HCT116 (cell line): ENCODE measurements around the gene OPCML. TPM values are rescaled to one million over a fixed set of nuclear protein-coding genes. Genes with fewer than 3 reads are reported as not detected.

Experiments
- ATAC-seq: fragments of 200-7000 bp; cut with Tn5 transposase; 2 replicates; pipeline ENCODE4 v1.9.1; 2020; ENCODE audit warnings: mild to moderate bottlenecking, moderate library complexity
- BruUV-seq: library from RNA; stranded (reverse); fragments of 400-500 nt; replicated peaks from 2 replicates; lab custom pipeline; 2021; lab: Mats Ljungman, UMichigan
- CTCF ChIA-PET: fragments of 300-600 bp; sonication (Branson Sonifier 250); formaldehyde crosslinking; loops from one replicate; lab custom pipeline; 2021; ENCODE audit warnings: antibody characterized with exemption; lab: Charles Lee
- POLR2A ChIA-PET: fragments of 300-600, 350-600 bp; sonication (Branson Sonifier 250); formaldehyde crosslinking; loops from one replicate; lab custom pipeline; 2021; ENCODE audit warnings: antibody characterized with exemption; lab: Charles Lee
- RAD21 ChIA-PET, 2 experiments: fragments of 300-600 bp; sonication (Branson Sonifier 250); formaldehyde crosslinking; loops; one replicate each; lab custom pipeline; 2023; ENCODE audit warnings: low total read pairs in 2 of 2; ENCODE audit not compliant: uncharacterized antibody in 2 of 2, unreplicated experiment in 2 of 2, low non-redundant PET in 1 of 2; lab: Charles Lee
- DNase-seq: peaks from one replicate; pipeline ENCODE4 v3.0.0-alpha.2; 2010; ENCODE audit warnings: low read depth, low spot score
- H2AFZ ChIP-seq: fragments of 200-600 bp; shearing (Covaris generic), sonication (generic); 2 replicates; pipeline ENCODE4 v1.6.1; 2017; ENCODE audit warnings: low read depth, mixed run types, mixed read lengths, antibody characterized with exemption, low read length; ENCODE audit not compliant: poor library complexity, severe bottlenecking
- H3K27ac ChIP-seq: 2 replicates; pipeline ENCODE4 v1.5.1; 2012; ENCODE audit warnings: low read depth, low read length
- H3K27me3 ChIP-seq: fragments of 200-600 bp; sonication (generic); 2 replicates; pipeline ENCODE4 v1.6.1; 2016; ENCODE audit warnings: mixed run types, low read length, mixed read lengths; ENCODE audit not compliant: insufficient read depth
- H3K36me3 ChIP-seq, 2 experiments: fragments of 200-500 bp in 1 of 2; fragments of 200-600 bp in 1 of 2; sonication (Bioruptor generic) in 1 of 2; sonication (generic) in 1 of 2; 2 replicates each; pipeline versions ENCODE4 v1.5.1 to v1.6.1; 2014 to 2016; ENCODE audit warnings: low read length in 2 of 2, inconsistent platforms in 1 of 2, mixed read lengths in 1 of 2, mixed run types in 1 of 2; ENCODE audit not compliant: insufficient read depth in 2 of 2, control insufficient read depth in 1 of 2
- H3K4me1 ChIP-seq, 2 experiments: fragments of 200-600 bp in 1 of 2; sonication (generic) in 1 of 2; 2 replicates each; pipeline versions ENCODE4 v1.5.1 to v1.6.1; 2012 to 2017; ENCODE audit warnings: low read length in 2 of 2, inconsistent platforms in 1 of 2, mild to moderate bottlenecking in 1 of 2, mixed read lengths in 1 of 2, mixed run types in 1 of 2, moderate library complexity in 1 of 2; ENCODE audit not compliant: insufficient read depth in 2 of 2, control insufficient read depth in 1 of 2
- H3K4me2 ChIP-seq: fragments of 200-600 bp; sonication (generic); 2 replicates; pipeline ENCODE4 v1.6.1; 2017; ENCODE audit warnings: mixed run types, low read length, mixed read lengths
- H3K4me3 ChIP-seq, 2 experiments: fragments of 200-600 bp in 1 of 2; sonication (generic) in 1 of 2; replicated peaks in 1 of 2; 2 replicates each; pipeline ENCODE4 v1.5.1; 2011 to 2016; ENCODE audit warnings: low read length in 2 of 2, control low read depth in 1 of 2, low read depth in 1 of 2, mild to moderate bottlenecking in 1 of 2, mixed read lengths in 1 of 2, mixed run types in 1 of 2
- H3K79me2 ChIP-seq: fragments of 200-600 bp; sonication (generic); 2 replicates; pipeline ENCODE4 v1.6.1; 2017; ENCODE audit warnings: mild to moderate bottlenecking, mixed run types, low read length, moderate library complexity, mixed read lengths; ENCODE audit not compliant: insufficient read depth
- H3K9ac ChIP-seq: fragments of 200-600 bp; sonication (generic); 2 replicates; pipeline ENCODE4 v1.6.1; 2016; ENCODE audit warnings: low read length, mixed read lengths
- H3K9me2 ChIP-seq: fragments of 200-600 bp; sonication (generic), shearing (Covaris generic); 2 replicates; pipeline ENCODE4 v1.6.1; 2017; ENCODE audit warnings: mixed run types, mild to moderate bottlenecking, moderate library complexity; ENCODE audit not compliant: insufficient read depth
- H3K9me3 ChIP-seq, 2 experiments: fragments of 200-500 bp in 1 of 2; fragments of 200-600 bp in 1 of 2; sonication (Bioruptor generic) in 1 of 2; sonication (generic) in 1 of 2; 2 replicates each; pipeline ENCODE4 v1.6.1; 2014 to 2017; ENCODE audit warnings: low read length in 2 of 2, mixed read lengths in 2 of 2, inconsistent platforms in 1 of 2, low read depth in 1 of 2, mild to moderate bottlenecking in 1 of 2, mixed run types in 1 of 2, moderate library complexity in 1 of 2; ENCODE audit not compliant: control insufficient read depth in 1 of 2, insufficient read depth in 1 of 2
- H4K20me1 ChIP-seq: fragments of 200-600 bp; sonication (generic), shearing (Covaris generic); 2 replicates; pipeline ENCODE4 v1.6.1; 2017; ENCODE audit warnings: mixed run types, mild to moderate bottlenecking, moderate library complexity; ENCODE audit not compliant: insufficient read depth
- EZH2 ChIP-seq: fragments of 200-600 bp; sonication (generic); IDR thresholded peaks from 2 replicates; pipeline ENCODE4 v1.6.1; 2017; ENCODE audit warnings: antibody characterized with exemption, mixed run types
- FOSL1 ChIP-seq: IDR thresholded peaks from 2 replicates; pipeline ENCODE4 v1.6.1; 2012; ENCODE audit warnings: low read depth
- JUND ChIP-seq: IDR thresholded peaks from 2 replicates; pipeline ENCODE4 v1.6.1; 2012
- RAD21 ChIP-seq: IDR thresholded peaks from 2 replicates; pipeline ENCODE4 v1.6.1; 2012; ENCODE audit warnings: low read depth, mild to moderate bottlenecking
- REST ChIP-seq: IDR thresholded peaks from 2 replicates; pipeline ENCODE4 v1.6.1; 2012; ENCODE audit warnings: low read depth
- TCF7L2 ChIP-seq: IDR thresholded peaks from 2 replicates; pipeline ENCODE4 v1.7.0; 2011; ENCODE audit warnings: borderline replicate concordance, inconsistent platforms; ENCODE audit not compliant: insufficient read depth, insufficient read length; ENCODE audit errors: extremely low read depth
- ZBTB33 ChIP-seq: IDR thresholded peaks from 2 replicates; pipeline ENCODE4 v1.6.1; 2011; ENCODE audit warnings: mild to moderate bottlenecking, low read length, moderate library complexity; ENCODE audit not compliant: insufficient replicate concordance; ENCODE audit errors: extremely low read depth
- ZNF274 ChIP-seq: fragments of 200-500 bp; sonication (Bioruptor generic); IDR thresholded peaks from 2 replicates; pipeline ENCODE4 v1.6.1; 2014; ENCODE audit warnings: mild to moderate bottlenecking, low read depth, low read length, inconsistent platforms
- intact Hi-C: fragments of 100-400 bp; cut with micrococcal nuclease; formaldehyde crosslinking; loops from 2 replicates; pipeline ENCODE4 v1.10.0; 2022
- total RNA-seq: library from RNA; stranded (reverse); gene quantifications from one replicate; pipeline ENCODE4 v1.2.1, GENCODE V29; 2021; ENCODE audit not compliant: unreplicated experiment

The OPCML gene
- total RNA-seq, 1 experiment from 2014 or later: not detected

- no peak overlapping the region for H3K4me2 ChIP-seq
- no peak for TF ChIP-seq FOSL1
- TF ChIP-seq REST: no peak
- TF ChIP-seq RAD21: no peak
- TF ChIP-seq EZH2: no peak
- no peak for TF ChIP-seq ZBTB33
- TF ChIP-seq ZNF274: no peak
- TF ChIP-seq TCF7L2: no peak
- TF ChIP-seq JUND: no peak
- no peaks in the 10 kb centered on the region for H3K36me3 ChIP-seq
- no peak overlapping the region for H3K9ac ChIP-seq
- intact Hi-C loops: no loop called here
- no peaks in the 10 kb centered on the region for H4K20me1 ChIP-seq
- H3K27me3 ChIP-seq: no peaks in the 10 kb centered on the region
- BruUV-seq: no TSS peak
- ChIA-PET RAD21 (no interaction called here), CTCF (no interaction called here), POLR2A (no interaction called here)
- DNase-seq (no peak), ATAC-seq (no peak)
- no peak overlapping the region for H3K4me3 ChIP-seq
- H3K27ac ChIP-seq: no peak overlapping the region
- peaks cover 6 to 25% of the 10 kb centered on the region in 2 experiments; a peak in 2 of 4 replicates for H3K9me3 ChIP-seq
- no peak overlapping the region for H2AFZ ChIP-seq
- H3K4me1 ChIP-seq: no peaks in the 10 kb centered on the region
- no peaks in the 10 kb centered on the region for H3K9me2 ChIP-seq
- no peaks in the 10 kb centered on the region for H3K79me2 ChIP-seq
These were observed 850.3 kb downstream of the OPCML start for GRCh38 chr11:132681971-132682370.
